GM12892 (cell line): ENCODE measurements around the gene MALRD1.

Source experiments
- POLR2A ChIP-seq: IDR thresholded peaks from 2 replicates; pipeline ENCODE4 v1.6.1; 2011; ENCODE audit warnings: low read depth, low read length, control low read depth
- POLR2AphosphoS5 ChIP-seq: IDR thresholded peaks from 2 replicates; pipeline ENCODE4 v1.6.1; 2011; ENCODE audit warnings: low read depth, low read length, control low read depth

GRCh38 chr10:19033741-19034140 lies 14.9 kb upstream of the MALRD1 start:
- TF ChIP-seq POLR2A (no peak), POLR2AphosphoS5 (no peak)
